Measurements from ENCODE around the gene LRRC32. TPM values are rescaled to one million over a fixed set of nuclear protein-coding genes. Genes with fewer than 3 reads are reported as not detected.

The LRRC32 gene
- total RNA-seq, 4 donors from 2014 or later: 19.1 to 87.5 (median 45.3) TPM

GRCh38 chr11:76678321-76678720 is 7.8 kb upstream of the LRRC32 start:
- Histone ChIP-seq H3K9me3 (no peaks in the 10 kb centered on the region), H3K36me3 (no peaks in the 10 kb centered on the region), H3K4me3 (no peak overlapping the region), H3K4me1 (peaks cover 7 to 20% (median 16%) of the 10 kb centered on the region in 4 donors), H3K27ac (replicated peaks in 1 of 4) (no peak overlapping the region), H3K27me3 (no peaks in the 10 kb centered on the region)
- TF ChIP-seq EP300 (IDR thresholded peaks at IDR 0.05): no peak
- no peak for TF ChIP-seq CTCF (IDR thresholded peaks at IDR 0.05)
- no peak for TF ChIP-seq POLR2A (IDR thresholded peaks at IDR 0.05; ENCODE audit: low read depth)
- no peak for TF ChIP-seq POLR2AphosphoS5 (IDR thresholded peaks at IDR 0.05)
- WGBS: 86% methylated on average over 8 of the region's 8 CpGs
- no peak for DNase-seq (ENCODE audit: extremely low spot score)
- intact Hi-C loops (cut with DNase I): loop anchor here (10.0 kb wide), 1 partner anchor 74 kb away; no protein-coding TSS in a partner anchor

GRCh38 chr11:76677458-76677765 is 6.9 kb upstream of the LRRC32 start:
- no peak overlapping the region for H3K27ac ChIP-seq (replicated peaks in 1 of 4)
- no peaks in the 10 kb centered on the region for H3K9me3 ChIP-seq
- H3K4me1 ChIP-seq: peaks cover 16 to 28% (median 25%) of the 10 kb centered on the region in 4 donors
- intact Hi-C loops (cut with DNase I): loop anchor here (10.0 kb wide), 1 partner anchor 73 kb away; no protein-coding TSS in a partner anchor
- H3K27me3 ChIP-seq: no peaks in the 10 kb centered on the region
- TF ChIP-seq POLR2A (IDR thresholded peaks at IDR 0.05; ENCODE audit: low read depth): no peak
- no peak for TF ChIP-seq EP300 (IDR thresholded peaks at IDR 0.05)
- no peak for TF ChIP-seq POLR2AphosphoS5 (IDR thresholded peaks at IDR 0.05)
- TF ChIP-seq CTCF (IDR thresholded peaks at IDR 0.05): no peak
- DNase-seq (ENCODE audit: extremely low spot score): no peak
- no peaks in the 10 kb centered on the region for H3K36me3 ChIP-seq
- H3K4me3 ChIP-seq: no peak overlapping the region

- TF ChIP-seq CTCF (IDR thresholded peaks at IDR 0.05) (no peak), POLR2AphosphoS5 (IDR thresholded peaks at IDR 0.05) (no peak), POLR2A (IDR thresholded peaks at IDR 0.05; ENCODE audit: low read depth) (no peak), EP300 (IDR thresholded peaks at IDR 0.05) (no peak)
- no peaks in the 10 kb centered on the region for H3K27me3 ChIP-seq
Measured at GRCh38 chr11:76676636-76677457, 6.3 kb upstream of the LRRC32 start.

GRCh38 chr11:76674517-76675400 is 4.2 kb upstream of the LRRC32 start:
- 88% methylated on average over 14 of the region's 14 CpGs for WGBS
- Histone ChIP-seq H3K27ac (replicated peaks in 1 of 4) (no peak overlapping the region), H3K27me3 (peaks cover 0 to 16% (median 4%) of the 10 kb centered on the region in 4 donors), H3K4me3 (no peak overlapping the region), H3K9me3 (no peaks in the 10 kb centered on the region), H3K4me1 (peaks cover 34 to 47% (median 42%) of the 10 kb centered on the region in 4 donors), H3K36me3 (no peaks in the 10 kb centered on the region)
- intact Hi-C loops (cut with DNase I): loop anchor here (10.0 kb wide), 1 partner anchor 70 kb away; no protein-coding TSS in a partner anchor
- TF ChIP-seq POLR2A (IDR thresholded peaks at IDR 0.05; ENCODE audit: low read depth) (no peak), POLR2AphosphoS5 (IDR thresholded peaks at IDR 0.05) (no peak), EP300 (IDR thresholded peaks at IDR 0.05) (no peak), CTCF (IDR thresholded peaks at IDR 0.05) (no peak)
- no peak for DNase-seq (ENCODE audit: extremely low spot score)

More at GRCh38 chr11:76676636-76677457, 6.3 kb upstream of the LRRC32 start:
- DNase-seq (ENCODE audit: extremely low spot score): no peak
- WGBS: 86% methylated on average over 16 of the region's 16 CpGs
- Histone ChIP-seq H3K9me3 (no peaks in the 10 kb centered on the region), H3K4me3 (no peak overlapping the region), H3K36me3 (no peaks in the 10 kb centered on the region), H3K4me1 (peaks cover 21 to 33% (median 29%) of the 10 kb centered on the region in 4 donors), H3K27ac (replicated peaks in 1 of 4) (no peak overlapping the region)
- intact Hi-C loops (cut with DNase I): loop anchor here (10.0 kb wide), 1 partner anchor 72 kb away; no protein-coding TSS in a partner anchor
